ENCODE measurements around the gene NDUFA9. TPM values are rescaled to one million over a fixed set of nuclear protein-coding genes. Genes with fewer than 3 reads are reported as not detected.

NDUFA9 gene
- total and polyA plus RNA-seq, 2 of the 13 experiments (the other 11 are each of a cell fraction or from before 2014, with no cell fraction given) = 68.0 to 150 TPM

DNA sequence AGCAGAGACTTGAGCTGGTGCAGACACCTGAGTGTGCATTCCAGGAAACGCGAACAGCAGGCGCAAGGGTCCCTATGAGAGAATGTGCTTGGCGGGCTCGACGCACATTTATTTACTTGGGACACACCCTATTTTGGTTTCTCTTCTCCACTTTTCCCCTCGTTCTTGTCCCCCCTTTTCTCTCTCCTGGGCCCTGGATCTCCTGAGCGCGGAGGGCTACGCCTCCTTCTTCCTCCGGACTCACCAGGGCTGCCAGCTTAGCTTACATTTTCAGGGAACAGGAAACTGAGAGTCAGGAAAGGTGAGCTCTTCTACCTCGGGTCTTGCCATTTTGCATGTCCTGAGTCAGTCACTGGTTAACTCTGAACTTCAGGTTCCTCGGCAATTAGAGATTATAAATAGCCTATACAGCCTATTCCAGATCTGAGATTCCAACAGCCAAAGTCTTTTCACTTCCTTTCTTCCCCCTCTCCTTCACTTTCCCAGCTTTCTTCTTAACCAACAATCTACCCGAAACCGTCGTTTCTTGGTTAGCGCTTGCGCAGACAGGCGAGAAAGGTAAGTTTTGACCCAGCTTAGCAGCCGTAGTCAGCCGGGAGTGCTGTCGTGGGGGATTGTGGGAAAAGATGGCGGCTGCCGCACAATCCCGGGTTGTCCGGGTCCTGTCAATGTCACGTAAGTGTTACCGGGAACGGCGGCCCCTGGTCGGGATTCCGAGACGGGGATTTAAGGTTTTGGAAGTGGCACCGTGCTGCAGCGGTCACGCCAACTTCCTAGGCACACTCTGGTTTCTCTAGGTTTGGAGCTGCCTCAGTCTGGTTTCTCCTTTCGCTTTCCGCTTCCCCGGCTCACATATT is at the start of gene NDUFA9, which contains the start of gene AKAP3 (continued):
- TF ChIP-seq, protein P1, sequence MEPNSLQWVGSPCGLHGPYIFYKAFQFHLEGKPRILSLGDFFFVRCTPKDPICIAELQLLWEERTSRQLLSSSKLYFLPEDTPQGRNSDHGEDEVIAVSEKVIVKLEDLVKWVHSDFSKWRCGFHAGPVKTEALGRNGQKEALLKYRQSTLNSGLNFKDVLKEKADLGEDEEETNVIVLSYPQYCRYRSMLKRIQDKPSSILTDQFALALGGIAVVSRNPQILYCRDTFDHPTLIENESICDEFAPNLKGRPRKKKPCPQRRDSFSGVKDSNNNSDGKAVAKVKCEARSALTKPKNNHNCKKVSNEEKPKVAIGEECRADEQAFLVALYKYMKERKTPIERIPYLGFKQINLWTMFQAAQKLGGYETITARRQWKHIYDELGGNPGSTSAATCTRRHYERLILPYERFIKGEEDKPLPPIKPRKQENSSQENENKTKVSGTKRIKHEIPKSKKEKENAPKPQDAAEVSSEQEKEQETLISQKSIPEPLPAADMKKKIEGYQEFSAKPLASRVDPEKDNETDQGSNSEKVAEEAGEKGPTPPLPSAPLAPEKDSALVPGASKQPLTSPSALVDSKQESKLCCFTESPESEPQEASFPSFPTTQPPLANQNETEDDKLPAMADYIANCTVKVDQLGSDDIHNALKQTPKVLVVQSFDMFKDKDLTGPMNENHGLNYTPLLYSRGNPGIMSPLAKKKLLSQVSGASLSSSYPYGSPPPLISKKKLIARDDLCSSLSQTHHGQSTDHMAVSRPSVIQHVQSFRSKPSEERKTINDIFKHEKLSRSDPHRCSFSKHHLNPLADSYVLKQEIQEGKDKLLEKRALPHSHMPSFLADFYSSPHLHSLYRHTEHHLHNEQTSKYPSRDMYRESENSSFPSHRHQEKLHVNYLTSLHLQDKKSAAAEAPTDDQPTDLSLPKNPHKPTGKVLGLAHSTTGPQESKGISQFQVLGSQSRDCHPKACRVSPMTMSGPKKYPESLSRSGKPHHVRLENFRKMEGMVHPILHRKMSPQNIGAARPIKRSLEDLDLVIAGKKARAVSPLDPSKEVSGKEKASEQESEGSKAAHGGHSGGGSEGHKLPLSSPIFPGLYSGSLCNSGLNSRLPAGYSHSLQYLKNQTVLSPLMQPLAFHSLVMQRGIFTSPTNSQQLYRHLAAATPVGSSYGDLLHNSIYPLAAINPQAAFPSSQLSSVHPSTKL (CRISPR knock-in tag; IDR thresholded peaks at IDR 0.05) = peak; percentile 43
- peak; percentile 65; the same call in 1 of the 2 replicates for TF ChIP-seq ZNF788 (CRISPR knock-in tag; IDR thresholded peaks at IDR 0.05; ENCODE audit: borderline replicate concordance)
- TF ChIP-seq ZNF383 (CRISPR knock-in tag; IDR thresholded peaks at IDR 0.05; ENCODE audit: borderline replicate concordance) = no peak
- TF ChIP-seq YEATS2 (CRISPR knock-in tag; IDR thresholded peaks at IDR 0.05; ENCODE audit: borderline replicate concordance) = peak; percentile 92
- TF ChIP-seq FOXK1 (CRISPR knock-in tag; IDR thresholded peaks at IDR 0.05; ENCODE audit: borderline replicate concordance, low read depth) = peak; percentile 73; the same call in 1 of the 2 replicates
- 0 out of 2 replicates have a peak, but pooled peaks have one; percentile 39 for TF ChIP-seq KLF6 (CRISPR knock-in tag; IDR thresholded peaks at IDR 0.05)
- peak; percentile 83 for TF ChIP-seq SAP130 (CRISPR knock-in tag; IDR thresholded peaks at IDR 0.05; ENCODE audit: low read depth)
- TF ChIP-seq KLF15 (CRISPR knock-in tag; IDR thresholded peaks at IDR 0.05; ENCODE audit: borderline replicate concordance) = no peak
- peak; percentile 59 for TF ChIP-seq ZNF878 (CRISPR knock-in tag; IDR thresholded peaks at IDR 0.05)
- peak; percentile 64 for TF ChIP-seq ZEB1 (IDR thresholded peaks at IDR 0.05; ENCODE audit: insufficient replicate concordance, low read depth)
- TF ChIP-seq, protein P2, sequence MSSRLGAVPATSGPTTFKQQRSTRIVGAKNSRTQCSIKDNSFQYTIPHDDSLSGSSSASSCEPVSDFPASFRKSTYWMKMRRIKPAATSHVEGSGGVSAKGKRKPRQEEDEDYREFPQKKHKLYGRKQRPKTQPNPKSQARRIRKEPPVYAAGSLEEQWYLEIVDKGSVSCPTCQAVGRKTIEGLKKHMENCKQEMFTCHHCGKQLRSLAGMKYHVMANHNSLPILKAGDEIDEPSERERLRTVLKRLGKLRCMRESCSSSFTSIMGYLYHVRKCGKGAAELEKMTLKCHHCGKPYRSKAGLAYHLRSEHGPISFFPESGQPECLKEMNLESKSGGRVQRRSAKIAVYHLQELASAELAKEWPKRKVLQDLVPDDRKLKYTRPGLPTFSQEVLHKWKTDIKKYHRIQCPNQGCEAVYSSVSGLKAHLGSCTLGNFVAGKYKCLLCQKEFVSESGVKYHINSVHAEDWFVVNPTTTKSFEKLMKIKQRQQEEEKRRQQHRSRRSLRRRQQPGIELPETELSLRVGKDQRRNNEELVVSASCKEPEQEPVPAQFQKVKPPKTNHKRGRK (CRISPR knock-in tag; IDR thresholded peaks at IDR 0.05) = no peak
- no peak for TF ChIP-seq ZFP82 (CRISPR knock-in tag; IDR thresholded peaks at IDR 0.05; ENCODE audit: borderline replicate concordance)
- TF ChIP-seq, protein P3, sequence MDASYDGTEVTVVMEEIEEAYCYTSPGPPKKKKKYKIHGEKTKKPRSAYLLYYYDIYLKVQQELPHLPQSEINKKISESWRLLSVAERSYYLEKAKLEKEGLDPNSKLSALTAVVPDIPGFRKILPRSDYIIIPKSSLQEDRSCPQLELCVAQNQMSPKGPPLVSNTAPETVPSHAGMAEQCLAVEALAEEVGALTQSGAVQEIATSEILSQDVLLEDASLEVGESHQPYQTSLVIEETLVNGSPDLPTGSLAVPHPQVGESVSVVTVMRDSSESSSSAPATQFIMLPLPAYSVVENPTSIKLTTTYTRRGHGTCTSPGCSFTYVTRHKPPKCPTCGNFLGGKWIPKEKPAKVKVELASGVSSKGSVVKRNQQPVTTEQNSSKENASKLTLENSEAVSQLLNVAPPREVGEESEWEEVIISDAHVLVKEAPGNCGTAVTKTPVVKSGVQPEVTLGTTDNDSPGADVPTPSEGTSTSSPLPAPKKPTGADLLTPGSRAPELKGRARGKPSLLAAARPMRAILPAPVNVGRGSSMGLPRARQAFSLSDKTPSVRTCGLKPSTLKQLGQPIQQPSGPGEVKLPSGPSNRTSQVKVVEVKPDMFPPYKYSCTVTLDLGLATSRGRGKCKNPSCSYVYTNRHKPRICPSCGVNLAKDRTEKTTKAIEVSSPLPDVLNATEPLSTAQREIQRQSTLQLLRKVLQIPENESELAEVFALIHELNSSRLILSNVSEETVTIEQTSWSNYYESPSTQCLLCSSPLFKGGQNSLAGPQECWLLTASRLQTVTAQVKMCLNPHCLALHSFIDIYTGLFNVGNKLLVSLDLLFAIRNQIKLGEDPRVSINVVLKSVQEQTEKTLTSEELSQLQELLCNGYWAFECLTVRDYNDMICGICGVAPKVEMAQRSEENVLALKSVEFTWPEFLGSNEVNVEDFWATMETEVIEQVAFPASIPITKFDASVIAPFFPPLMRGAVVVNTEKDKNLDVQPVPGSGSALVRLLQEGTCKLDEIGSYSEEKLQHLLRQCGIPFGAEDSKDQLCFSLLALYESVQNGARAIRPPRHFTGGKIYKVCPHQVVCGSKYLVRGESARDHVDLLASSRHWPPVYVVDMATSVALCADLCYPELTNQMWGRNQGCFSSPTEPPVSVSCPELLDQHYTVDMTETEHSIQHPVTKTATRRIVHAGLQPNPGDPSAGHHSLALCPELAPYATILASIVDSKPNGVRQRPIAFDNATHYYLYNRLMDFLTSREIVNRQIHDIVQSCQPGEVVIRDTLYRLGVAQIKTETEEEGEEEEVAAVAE (CRISPR knock-in tag; IDR thresholded peaks at IDR 0.05; ENCODE audit: borderline replicate concordance) = 0 out of 2 replicates have a peak, but pooled peaks have one; percentile 14
- TF ChIP-seq, protein P4, sequence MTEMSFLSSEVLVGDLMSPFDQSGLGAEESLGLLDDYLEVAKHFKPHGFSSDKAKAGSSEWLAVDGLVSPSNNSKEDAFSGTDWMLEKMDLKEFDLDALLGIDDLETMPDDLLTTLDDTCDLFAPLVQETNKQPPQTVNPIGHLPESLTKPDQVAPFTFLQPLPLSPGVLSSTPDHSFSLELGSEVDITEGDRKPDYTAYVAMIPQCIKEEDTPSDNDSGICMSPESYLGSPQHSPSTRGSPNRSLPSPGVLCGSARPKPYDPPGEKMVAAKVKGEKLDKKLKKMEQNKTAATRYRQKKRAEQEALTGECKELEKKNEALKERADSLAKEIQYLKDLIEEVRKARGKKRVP (CRISPR knock-in tag; IDR thresholded peaks at IDR 0.05) = peak in 1 of 2 experiments; percentile 57; a peak in 1 of 4 replicates
